NK-92 (cell line): ENCODE data around the gene CHST4.
"Not testable (repeated sequence)": the region's sequence is repeated elsewhere in the genome, so short reads cannot be mapped to it uniquely, and the experiment has no call there.

Experiments
- DNase-seq: peaks from one replicate; lab custom pipeline; 2025; ENCODE audit not compliant: unreplicated experiment; lab: John Stamatoyannopoulos, UW

The CHST4 gene

DNA sequence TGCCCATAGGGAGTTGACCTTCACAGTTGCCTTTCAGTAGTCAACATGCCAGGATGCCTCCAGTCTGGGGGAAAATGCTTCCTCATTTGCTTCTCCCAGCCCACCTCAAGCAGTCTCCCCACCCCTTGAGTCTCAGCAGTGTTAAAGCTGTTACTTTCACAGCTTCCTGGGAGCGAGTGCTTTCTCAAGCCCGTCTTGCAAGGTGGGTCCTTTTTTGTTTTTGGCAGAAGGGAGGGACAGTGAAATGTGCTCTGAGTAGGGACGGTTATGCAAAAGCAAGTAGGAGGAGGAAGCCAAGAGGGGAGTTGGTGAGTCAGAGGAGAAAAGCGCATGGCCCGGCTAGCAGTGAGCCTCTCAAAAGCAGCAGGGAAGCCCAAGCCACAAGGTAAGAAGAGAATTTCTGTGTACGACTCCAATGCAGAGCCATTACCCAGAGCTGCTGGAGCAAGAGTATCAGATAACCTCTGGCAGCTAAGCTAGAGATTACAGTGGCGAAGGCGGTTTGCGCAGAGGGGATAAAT lies at the start of gene CHST4:
Gene CHST4, plus strand, starts transcription at position 316 of the 521 bp plus-strand sequence. CDS start 10,252 bp downstream, outside the sequence.
- DNase-seq = no peak

DNA sequence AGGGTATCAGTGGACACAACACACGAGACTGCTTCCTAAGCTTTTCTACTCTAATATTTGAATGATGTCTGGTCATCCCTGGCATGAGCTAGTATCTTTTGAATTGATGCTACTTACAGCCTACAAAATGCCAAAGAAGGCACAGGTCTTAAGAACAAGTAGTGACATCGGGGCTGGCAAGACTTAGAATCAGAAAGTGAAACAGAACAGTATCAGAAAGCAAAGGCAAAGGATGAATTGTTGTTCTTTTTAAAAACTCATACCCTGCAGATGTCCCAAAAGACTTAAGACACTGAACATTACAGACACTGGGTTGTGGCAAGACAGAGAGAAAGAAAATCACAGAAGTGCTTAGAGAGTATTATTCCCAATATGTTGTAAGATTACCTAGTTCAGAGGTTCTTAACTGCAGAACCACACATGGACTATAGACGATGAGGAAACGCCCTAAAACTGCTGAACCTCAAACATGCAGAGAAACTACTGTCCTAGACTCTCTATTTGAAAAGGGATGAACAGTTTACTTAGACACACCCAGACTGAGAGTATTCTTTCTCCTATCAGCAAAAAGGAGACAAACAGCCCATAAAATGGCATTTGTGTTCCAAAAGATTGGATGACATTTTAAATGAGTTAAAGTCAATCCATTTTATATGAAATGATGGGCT lies 49.6 kb upstream of the CHST4 start:
- DNase-seq = no peak

DNA sequence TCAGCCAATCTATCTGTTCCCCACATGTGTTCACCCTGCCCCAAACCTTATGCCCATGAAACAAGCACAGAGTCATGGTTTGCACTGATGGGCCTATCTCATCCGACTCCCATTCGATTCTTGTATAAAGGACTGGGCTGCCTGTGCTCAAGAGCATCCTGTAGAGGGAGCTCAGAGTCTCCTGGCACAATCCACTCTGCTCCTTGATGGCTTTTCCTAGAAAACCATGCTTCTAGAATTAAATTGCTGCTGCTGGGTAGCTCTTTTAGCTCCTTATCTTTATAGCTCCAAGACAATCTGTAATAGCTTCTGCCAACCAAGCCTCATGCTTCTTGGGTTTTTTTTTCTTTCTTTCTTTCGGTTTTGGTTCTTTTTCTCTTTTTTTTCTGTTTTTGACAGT lies 46.8 kb upstream of the CHST4 start:
- DNase-seq = no peak

DNA sequence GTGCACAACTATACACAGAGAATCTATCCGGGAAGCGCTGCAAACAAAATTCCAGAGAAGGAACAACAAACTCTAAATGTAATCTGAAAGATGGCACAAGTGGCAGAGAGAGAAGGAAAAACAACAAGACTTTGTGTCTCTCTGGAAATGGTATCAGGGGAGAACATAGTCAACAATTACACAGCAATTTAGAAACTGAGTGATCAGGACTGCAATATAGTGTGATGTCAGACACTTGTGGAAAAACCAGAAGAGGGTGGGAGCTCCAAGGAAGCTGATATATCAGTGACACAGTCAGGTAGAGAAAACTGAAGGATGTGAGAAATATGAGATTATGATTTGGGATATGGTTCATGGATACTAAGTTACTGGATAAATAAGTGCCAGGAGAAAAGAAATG lies 45.3 kb upstream of the CHST4 start:
- DNase-seq = no peak

DNA sequence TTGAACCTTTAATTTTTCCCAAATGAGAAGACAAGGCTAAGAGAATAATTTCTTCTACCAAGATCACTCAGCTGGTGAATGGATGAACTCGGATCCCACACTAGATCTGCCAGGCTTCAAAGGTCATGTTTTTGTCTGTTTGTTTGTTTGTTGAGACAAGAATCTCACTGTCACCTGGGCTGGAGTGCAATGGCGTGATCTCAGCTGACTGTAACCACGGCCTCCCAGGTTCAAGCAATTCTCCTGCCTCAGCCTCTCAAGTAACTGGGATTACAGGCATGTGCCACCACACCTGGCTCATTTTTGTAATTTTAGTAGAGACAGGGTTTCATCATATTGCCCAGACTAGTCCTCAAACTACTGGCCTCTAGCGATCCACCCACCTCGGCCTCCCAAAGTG lies 43.7 kb upstream of the CHST4 start:
- DNase-seq = no peak

DNA sequence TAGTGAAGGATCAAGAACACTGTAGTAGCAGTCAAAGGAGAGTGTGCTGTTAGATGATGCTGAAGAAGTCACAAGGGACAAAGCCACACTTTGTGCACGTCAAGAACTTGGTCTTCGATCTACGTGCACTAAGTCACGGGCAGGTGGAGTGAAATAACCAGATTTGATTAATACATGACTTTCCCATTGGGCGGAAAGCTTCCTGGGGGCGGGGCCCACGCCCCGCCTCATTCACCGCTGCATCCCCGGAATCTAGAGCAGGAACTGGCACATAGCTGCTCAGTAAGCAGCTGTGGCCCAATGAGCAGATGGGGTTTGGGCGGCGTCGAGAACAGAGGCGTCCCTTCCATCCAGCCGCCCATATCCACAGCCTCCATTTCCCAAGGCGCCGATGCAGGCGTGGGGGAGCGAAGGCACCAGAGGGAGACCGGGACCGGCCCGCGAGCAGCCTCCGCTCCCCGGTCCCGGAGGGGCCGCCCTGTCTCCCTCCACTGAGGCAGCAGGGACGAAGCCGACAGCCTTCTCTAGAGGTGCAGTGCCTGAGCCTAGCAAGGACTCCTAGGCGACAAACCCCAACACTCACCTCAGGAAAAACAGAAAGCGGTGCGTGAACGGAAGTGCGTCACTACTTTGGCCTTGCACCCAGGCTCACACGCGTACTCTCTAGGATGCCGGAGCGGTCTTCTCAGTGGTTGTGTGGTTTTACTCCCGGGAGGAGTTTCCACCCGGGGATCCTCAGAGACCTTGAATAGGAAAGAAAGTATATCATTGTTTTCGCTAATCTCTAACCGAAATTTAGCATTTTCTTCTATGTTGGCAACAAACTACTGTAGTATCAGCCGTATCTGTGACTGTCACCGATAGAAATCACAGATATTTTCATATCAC lies 42.0 kb upstream of the CHST4 start:
- DNase-seq = peak; percentile 19

DNA sequence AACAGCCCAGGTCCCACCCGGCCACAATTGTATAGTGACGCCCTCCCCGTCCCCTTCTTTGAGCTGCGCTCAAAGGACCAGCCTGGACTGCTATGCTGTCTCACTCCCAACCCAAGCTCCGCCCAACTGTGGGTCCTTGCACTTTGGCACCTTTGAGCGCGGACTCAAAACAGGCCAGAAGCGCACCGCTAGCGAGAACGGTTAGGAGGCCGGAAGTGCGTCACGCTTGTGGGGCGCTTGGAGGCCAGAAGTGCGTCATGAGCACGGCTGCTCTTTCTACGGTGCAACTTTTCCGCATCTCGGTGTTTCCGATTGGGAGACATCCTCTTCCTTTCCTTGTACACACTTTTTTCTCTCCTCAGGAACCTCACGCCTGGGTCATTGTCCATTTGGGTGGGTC lies 37.1 kb upstream of the CHST4 start, which contains the start of gene ZNF19:
Gene ZNF19, minus strand, starts transcription at position 203 of the 400 bp plus-strand sequence. CDS start 7,210 bp downstream, outside the sequence.
- no peak for DNase-seq

DNA sequence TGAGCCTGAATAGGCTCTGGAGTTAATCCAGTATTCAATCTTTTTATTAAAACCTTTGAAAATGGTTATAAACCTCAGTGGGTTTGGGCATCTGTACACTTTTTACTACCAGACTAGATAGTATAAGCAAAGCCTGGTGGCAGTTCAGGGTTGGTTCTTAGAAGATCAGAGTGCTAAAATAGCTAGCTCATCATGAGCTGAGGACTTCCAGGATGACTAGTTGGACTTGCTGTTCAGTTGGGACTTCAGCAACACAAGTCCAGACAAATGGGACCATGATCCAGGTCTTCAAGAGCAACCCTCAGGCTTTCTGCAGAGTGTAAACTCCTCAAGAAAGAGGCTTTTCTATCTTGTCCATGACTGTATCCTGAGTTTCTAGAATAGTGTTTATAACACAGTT lies 35.9 kb upstream of the CHST4 start:
- no peak for DNase-seq

DNA sequence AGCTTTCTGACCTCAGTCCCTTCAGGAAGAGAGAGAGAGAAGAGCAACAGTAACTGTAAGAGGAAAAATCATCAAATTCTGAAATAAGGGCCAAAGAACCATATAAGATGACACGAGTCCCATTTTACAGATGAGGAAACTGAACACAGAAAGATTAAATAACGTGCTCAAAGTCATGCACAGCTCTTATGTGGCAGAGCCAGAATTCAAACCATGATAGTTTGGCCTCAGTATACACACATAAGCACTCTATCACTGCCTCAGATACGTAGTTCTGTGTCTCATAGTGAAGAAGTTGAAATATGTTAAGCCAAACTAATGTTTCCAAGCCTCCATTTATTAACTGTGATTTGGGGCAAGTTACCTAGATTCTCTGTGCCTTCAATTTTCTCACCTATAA lies 35.2 kb upstream of the CHST4 start:
- no peak for DNase-seq

DNA sequence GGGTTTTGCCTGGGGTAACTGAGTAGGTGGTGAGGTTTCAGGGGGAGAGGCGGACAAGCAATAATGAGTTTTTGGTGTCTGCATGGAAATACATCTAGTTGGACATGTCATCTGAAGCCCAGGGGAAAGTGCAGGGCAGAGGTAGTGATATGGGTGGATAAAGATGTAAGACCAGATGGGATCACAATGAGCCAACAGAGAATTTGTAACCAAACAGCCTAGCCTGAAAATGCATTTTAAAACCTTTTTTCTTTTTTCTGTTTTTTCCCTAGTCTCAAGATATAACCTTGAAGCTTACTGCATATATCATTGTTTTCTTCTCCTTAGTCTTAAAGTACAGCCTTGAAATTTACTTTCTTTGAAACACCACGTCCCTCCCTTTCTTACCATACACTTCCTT lies 33.4 kb upstream of the CHST4 start:
- no peak for DNase-seq

DNA sequence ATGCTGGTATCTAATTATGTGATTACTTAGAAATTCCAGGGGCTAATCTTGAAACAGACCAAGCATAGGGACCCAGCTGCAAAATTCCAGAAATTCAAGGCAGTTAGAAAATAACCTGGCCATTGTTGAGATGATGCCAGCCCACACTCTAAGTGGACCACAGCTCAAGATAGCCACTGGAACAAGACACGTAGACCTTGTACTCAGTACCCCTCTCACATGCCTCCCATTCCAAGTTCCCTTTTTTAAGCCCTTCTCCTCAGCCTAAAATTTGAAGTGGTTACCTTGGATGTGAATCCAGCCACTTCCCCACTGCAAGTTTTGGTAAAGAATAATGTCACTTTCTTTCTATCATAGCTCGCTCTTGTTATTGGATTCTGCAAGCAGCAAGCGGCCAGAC lies 33.0 kb upstream of the CHST4 start:
- DNase-seq = no peak

DNA sequence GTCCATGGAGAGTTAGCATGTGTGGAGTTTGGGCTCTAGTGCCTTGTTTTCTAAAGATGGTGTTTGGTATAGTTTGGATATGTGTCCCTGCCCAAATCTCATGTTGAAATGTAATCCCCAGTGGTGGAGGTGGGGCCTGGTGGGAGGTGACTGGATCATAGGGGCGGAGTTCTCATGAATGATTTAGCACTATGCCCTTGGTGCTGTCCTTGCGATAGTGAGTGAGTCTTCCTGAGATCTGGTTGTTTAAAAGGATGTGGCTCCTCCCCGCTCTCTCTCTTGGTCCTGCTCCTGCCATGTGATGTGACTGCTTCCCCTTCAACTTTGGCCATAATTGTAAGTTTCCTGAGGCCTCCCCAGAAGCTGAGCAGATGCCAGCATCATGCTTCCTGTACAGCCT lies 28.2 kb upstream of the CHST4 start:
- DNase-seq = no peak

DNA sequence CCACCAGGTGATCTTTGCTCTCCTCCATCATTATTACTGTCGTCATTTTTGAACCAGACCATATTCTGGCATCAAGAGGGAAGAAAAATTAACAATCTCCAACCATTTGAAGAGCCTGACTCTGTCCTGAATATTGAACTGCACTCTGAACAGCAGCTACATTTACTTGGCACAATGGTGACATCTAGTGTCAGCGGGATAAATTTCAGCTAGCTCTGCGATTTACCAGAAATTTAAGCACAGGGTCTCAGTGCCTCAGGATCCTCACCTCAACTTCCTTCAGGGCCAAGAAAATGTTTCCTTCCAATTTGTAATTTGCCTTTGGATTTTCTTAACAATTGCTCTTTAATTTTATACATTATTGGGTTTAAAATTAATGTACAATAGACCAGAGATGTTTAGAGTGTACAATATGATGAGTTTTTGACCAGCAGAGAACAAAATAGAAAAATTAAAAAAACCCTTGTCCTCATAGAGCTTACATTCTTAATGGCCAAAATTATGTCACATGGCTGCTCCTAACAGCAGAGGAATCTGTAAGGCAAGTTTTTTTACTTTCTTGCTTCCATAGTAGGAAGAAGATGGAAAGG lies 26.4 kb upstream of the CHST4 start:
- no peak for DNase-seq

DNA sequence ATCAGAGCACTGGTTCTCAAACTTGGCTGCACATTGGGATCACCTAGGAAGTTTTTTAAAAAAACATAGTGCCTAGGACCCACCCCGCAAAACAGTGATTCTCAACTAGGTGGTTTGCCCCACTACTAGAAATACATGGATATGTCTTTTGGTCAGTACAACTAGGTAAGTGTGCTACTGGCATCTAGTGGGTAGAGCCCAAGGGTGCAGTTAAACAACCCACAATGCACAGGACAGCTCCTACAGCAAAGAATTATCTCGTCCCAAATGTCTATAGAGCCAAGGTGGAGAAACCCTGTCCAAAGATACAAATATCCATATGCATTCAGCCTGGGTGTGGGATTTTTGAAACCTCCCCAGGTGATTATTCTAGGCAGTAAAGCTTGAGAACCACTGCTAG lies 25.3 kb upstream of the CHST4 start:
- DNase-seq = no peak

DNA sequence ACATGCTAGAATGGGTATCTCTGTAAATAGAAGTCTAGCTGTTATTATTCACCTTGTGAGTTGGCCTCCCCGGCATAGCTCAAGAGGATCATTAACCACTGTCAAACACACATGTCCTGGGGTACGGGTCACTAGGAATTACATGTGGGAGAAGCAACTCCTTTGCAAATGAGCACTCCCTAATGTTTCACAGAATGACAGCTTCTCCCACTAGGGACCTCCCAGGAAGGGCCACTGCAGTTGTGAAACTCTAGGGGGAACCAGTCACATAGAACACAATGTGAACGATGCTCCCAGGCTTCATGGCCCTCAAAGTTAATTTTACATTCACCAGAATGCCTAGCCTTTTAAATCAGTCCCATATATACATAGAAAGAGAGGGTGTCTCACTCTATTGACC lies 24.7 kb upstream of the CHST4 start:
- DNase-seq = no peak

DNA sequence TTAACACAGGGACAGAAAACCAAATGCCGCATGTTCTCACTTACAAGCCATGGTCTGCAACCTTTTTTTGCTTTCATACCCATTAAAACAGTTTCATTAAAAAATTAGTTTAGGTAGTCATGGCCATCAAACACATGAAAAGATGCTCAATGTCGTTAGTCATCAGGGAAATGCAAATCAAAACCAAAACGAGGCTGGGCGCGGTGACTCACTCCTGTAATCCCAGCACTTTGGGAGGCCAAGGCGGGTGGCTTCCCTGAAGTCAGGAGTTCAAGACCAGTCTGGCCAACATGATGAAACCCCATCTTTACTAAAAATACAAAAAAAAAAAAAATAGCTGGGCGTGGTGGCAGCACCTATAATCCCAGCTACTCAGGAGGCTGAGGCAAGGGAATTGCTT lies 22.2 kb upstream of the CHST4 start:
- not testable (repeated sequence) for DNase-seq

DNA sequence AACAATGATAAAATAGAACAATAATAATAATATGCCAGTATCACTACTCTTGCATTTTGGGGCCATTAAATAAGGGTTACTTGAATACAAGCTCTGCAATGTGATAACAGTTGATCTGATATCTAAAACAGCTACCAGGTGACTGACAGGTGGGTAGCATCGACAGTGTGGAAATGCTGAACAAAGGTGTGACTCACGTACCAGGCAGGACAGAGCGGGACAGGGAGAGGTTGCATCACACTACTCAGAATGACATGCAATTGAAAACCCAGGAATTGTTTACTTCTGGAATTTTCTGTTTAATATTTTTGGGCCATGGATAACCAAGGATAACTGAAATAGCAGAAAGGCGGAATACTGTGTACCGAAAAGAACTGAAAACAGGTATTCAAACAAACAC lies 21.3 kb upstream of the CHST4 start:
- no peak for DNase-seq

DNA sequence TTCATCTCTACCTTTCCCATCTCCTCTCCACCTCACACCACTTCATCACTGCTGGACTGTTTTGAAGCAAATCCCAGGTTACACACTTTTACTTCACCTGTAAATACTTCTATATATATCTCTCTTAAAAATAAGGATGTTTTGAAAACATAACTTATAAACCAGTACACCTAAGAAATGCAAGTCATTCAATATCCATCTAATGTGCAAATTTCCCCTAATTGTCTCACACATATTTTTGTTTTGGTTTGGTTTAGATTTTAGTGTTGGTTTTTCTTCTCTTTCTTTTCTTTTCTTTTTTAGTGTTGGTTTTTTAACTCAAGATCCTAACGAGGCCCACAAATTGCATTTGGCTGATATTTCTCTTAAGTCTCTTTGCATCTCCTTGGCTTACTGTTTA lies 19.2 kb upstream of the CHST4 start:
- no peak for DNase-seq

DNA sequence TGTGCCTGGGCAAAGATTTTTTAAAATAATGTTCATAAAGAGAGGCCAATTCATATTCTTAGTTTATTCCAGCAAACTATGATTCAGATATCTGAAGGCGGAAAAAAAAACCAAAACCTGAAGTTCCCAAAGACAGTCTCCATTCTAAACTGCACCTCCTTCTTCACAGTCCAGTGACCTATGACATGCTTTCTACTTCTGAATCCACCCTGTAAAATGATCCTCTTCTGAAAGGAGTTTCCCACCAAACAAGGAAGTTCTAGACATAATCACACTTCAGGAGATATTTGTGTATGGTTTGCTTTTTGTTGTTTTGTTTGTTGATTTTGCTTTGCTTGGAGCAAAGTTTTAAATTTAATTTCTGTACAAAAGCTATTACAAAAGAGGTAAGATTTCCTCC lies 12.9 kb upstream of the CHST4 start:
- DNase-seq = no peak

DNA sequence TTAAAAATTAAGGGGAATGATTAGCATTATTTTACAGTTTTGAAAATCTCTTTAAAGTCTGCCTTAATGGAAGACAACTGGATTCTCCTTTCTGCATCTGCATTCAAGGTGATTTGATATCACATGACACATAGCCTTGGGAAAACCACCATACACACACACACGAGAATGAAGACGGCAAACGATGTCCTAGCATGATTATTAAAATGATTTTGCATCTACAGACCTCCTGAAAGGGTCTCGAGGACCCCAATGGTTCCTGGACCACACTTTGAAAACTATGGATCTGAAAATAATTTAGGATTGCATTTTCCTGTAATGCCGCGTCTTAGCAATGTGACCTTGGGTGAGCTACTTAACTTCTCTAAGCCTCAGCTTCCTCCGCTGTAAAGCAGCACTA lies 11.8 kb upstream of the CHST4 start:
- DNase-seq = no peak

DNA sequence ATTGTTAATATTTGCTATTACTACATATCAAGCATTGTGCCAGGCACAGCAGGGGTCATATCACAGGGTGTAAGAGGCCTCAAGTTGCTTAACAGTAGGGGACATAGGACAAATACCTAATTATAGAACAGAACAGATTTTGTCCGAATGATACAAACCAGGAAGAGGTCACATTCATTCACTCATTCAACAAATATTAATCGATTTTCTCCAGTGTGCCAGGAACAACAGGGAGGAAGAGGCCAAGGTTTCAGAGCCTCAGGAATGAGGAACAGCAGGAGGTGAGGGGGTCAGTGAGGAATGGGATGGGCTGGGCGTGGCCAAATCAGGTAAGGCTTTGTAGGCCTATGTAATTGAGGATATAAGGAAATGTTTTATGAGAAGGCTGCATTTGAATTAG lies 11.2 kb upstream of the CHST4 start:
- DNase-seq = no peak

DNA sequence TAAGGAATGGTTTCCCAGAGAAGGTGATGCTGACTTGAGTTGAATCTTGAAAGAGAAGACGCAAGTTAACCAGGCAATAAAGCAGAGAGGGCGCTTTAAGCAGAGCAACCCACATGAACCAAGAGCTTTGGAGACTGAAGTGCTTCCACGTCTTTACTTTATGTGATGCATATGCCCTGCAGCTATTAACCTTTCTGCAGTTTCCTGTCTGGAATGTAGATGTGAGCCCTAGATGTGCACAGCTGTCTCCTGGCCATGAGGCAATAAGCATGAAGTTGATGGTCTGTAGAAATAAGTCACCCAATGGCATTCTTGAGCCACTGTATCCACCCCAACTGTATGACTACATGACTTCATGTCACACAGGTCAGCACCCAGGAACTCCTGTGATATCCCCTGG lies 5.7 kb upstream of the CHST4 start:
- DNase-seq = no peak
